PC-3 (cell line): ENCODE data around the gene CSNK1G1. TPM values are rescaled to one million over a fixed set of nuclear protein-coding genes. Genes with fewer than 3 reads are reported as not detected.

Source experiments
- ATAC-seq: fragments of 200-7000 bp; cut with Tn5 transposase; 2 replicates; pipeline ENCODE4 v1.9.1; 2020; ENCODE audit warnings: mild to moderate bottlenecking, moderate library complexity
- BruUV-seq: library from RNA; stranded (reverse); fragments of 400-500 nt; replicated peaks from 2 replicates; lab custom pipeline; 2021; lab: Mats Ljungman, UMichigan
- CTCF ChIA-PET: fragments of 300-600 bp; sonication (Branson Sonifier 250); formaldehyde crosslinking; loops from one replicate; lab custom pipeline; 2022; ENCODE audit warnings: antibody characterized with exemption; lab: Charles Lee
- POLR2A ChIA-PET: fragments of 300-600 bp; sonication (Branson Sonifier 250); formaldehyde crosslinking; loops from one replicate; lab custom pipeline; 2022; ENCODE audit warnings: antibody characterized with exemption; ENCODE audit not compliant: unreplicated experiment; lab: Charles Lee
- DNase-seq: peaks from one replicate; pipeline ENCODE4 v3.0.0-alpha.2; 2015
- H2AFZ ChIP-seq: fragments of 300-600 bp; sonication (generic); 2 replicates; pipeline ENCODE4 v1.6.0; 2016; ENCODE audit warnings: antibody characterized with exemption, low read length
- H3F3A ChIP-seq: fragments of 300-600 bp; sonication (generic); one replicate; pipeline ENCODE4 v1.6.0; 2017; ENCODE audit warnings: antibody characterized with exemption, low read length, control low read depth, mild to moderate bottlenecking; ENCODE audit not compliant: unreplicated experiment
- H3K27ac ChIP-seq: fragments of 300-600 bp; sonication (generic); 2 replicates; pipeline ENCODE4 v1.5.1; 2016; ENCODE audit warnings: mild to moderate bottlenecking, low read length
- H3K27me3 ChIP-seq: fragments of 300-600 bp; sonication (generic); 2 replicates; pipeline ENCODE4 v1.6.1; 2016; ENCODE audit warnings: low read length, mixed read lengths
- H3K36me3 ChIP-seq: fragments of 300-600 bp; sonication (generic); 2 replicates; pipeline ENCODE4 v1.6.1; 2016; ENCODE audit warnings: low read depth, mixed run types, low read length, mixed read lengths
- H3K4me1 ChIP-seq: fragments of 300-600 bp; sonication (generic); 2 replicates; pipeline ENCODE4 v1.5.1; 2016; ENCODE audit warnings: low read length; ENCODE audit not compliant: insufficient read depth
- H3K4me2 ChIP-seq: fragments of 300-600 bp; sonication (generic); 2 replicates; pipeline ENCODE4 v1.6.0; 2016; ENCODE audit warnings: low read length
- H3K4me3 ChIP-seq: fragments of 300-600 bp; sonication (generic); 2 replicates; pipeline ENCODE4 v1.5.1; 2016; ENCODE audit warnings: mild to moderate bottlenecking, low read length, mixed read lengths
- H3K79me2 ChIP-seq: fragments of 300-600 bp; sonication (generic); 2 replicates; pipeline ENCODE4 v1.6.1; 2017; ENCODE audit warnings: low read length, mixed read lengths
- H3K9ac ChIP-seq: fragments of 300-600 bp; sonication (generic); 2 replicates; pipeline ENCODE4 v1.6.0; 2016; ENCODE audit warnings: mild to moderate bottlenecking, low read length
- H3K9me2 ChIP-seq: fragments of 300-600 bp; sonication (generic); replicated peaks from 2 replicates; pipeline ENCODE4 v1.6.1; 2016; ENCODE audit warnings: mixed run types, low read length, mixed read lengths
- H3K9me3 ChIP-seq: fragments of 300-600 bp; sonication (generic); 2 replicates; pipeline ENCODE4 v1.6.1; 2016; ENCODE audit warnings: low read length, mixed read lengths
- H4K20me1 ChIP-seq: fragments of 300-600 bp; sonication (generic); 2 replicates; pipeline ENCODE4 v1.6.1; 2016; ENCODE audit warnings: low read length, mixed read lengths
- CTCF ChIP-seq: fragments of 300-600 bp; sonication (generic); conservative IDR thresholded peaks from 2 replicates; pipeline ENCODE4 v1.5.1; 2017; ENCODE audit warnings: antibody characterized with exemption, low read depth, mild to moderate bottlenecking, low read length
- EZH2 ChIP-seq: fragments of 300-600 bp; sonication (generic); IDR thresholded peaks from one replicate; pipeline ENCODE4 v1.6.1; 2017; ENCODE audit warnings: antibody characterized with exemption, mild to moderate bottlenecking, low read length; ENCODE audit not compliant: unreplicated experiment
- EZH2phosphoT487 ChIP-seq: fragments of 300-600 bp; sonication (generic); IDR thresholded peaks from 2 replicates; pipeline ENCODE4 v1.6.1; 2018; ENCODE audit warnings: mild to moderate bottlenecking, antibody characterized with exemption, low read length, borderline replicate concordance
- intact Hi-C: fragments of 100-400 bp; cut with micrococcal nuclease; formaldehyde crosslinking; loops from 2 replicates; pipeline ENCODE4 v1.9.0; 2023
- total RNA-seq: library from RNA; depleted of rRNA; stranded (reverse); fragments of >200 nt; gene quantifications from 2 replicates; pipeline ENCODE4 v1.2.3, GENCODE V29; 2014

CSNK1G1 gene
- total RNA-seq, 1 experiment from 2014 or later: 9.8 TPM

GRCh38 chr15:64157599-64158125 lies 198.3 kb downstream of the CSNK1G1 start:
- no peaks in the 10 kb centered on the region for H3K9me3 ChIP-seq
- H3K9me2 ChIP-seq: no peaks in the 10 kb centered on the region
- BruUV-seq: no TSS peak
- H3F3A ChIP-seq: no peaks in the 10 kb centered on the region
- CTCF ChIA-PET: no interaction called here
- H3K9ac ChIP-seq: no peak overlapping the region
- intact Hi-C loops: no loop called here
- H3K27ac ChIP-seq: no peak overlapping the region
- no peak overlapping the region for H3K4me2 ChIP-seq
- POLR2A ChIA-PET: no interaction called here
- H3K4me1 ChIP-seq: no peaks in the 10 kb centered on the region
- H2AFZ ChIP-seq: no peak overlapping the region
- H3K79me2 ChIP-seq: peaks cover 34% of the 10 kb centered on the region
- H3K4me3 ChIP-seq: no peak overlapping the region
- H3K36me3 ChIP-seq: peaks cover 31% of the 10 kb centered on the region
- ATAC-seq: no peak
- DNase-seq: no peak
- TF ChIP-seq EZH2phosphoT487 (no peak), CTCF (no peak), EZH2 (no peak)
- H4K20me1 ChIP-seq: 0 out of 2 replicates have a peak, but pooled peaks cover 19% of the 10 kb centered on the region
- no peaks in the 10 kb centered on the region for H3K27me3 ChIP-seq

- CTCF ChIA-PET: no interaction called here
- no peak for ATAC-seq
- intact Hi-C loops: no loop called here
Measured at GRCh38 chr15:64156652-64157331, 199.2 kb downstream of the CSNK1G1 start.

More at GRCh38 chr15:64156652-64157331, 199.2 kb downstream of the CSNK1G1 start:
- Histone ChIP-seq H3K4me3 (no peak overlapping the region), H3K79me2 (peaks cover 25% of the 10 kb centered on the region), H3K4me1 (no peaks in the 10 kb centered on the region), H3K27me3 (peaks cover 9% of the 10 kb centered on the region), H4K20me1 (0 out of 2 replicates have a peak, but pooled peaks cover 16% of the 10 kb centered on the region), H3F3A (no peaks in the 10 kb centered on the region), H2AFZ (no peak overlapping the region), H3K27ac (no peak overlapping the region), H3K9me3 (no peaks in the 10 kb centered on the region), H3K9me2 (no peaks in the 10 kb centered on the region), H3K9ac (no peak overlapping the region), H3K36me3 (peaks cover 31% of the 10 kb centered on the region), H3K4me2 (no peak overlapping the region)
- POLR2A ChIA-PET: no interaction called here
- no peak for TF ChIP-seq EZH2
- no peak for TF ChIP-seq EZH2phosphoT487
- TF ChIP-seq CTCF: no peak
- BruUV-seq: no TSS peak
- DNase-seq: no peak
